Measurements from ENCODE around the gene RNF149. TPM values are rescaled to one million over a fixed set of nuclear protein-coding genes. Genes with fewer than 3 reads are reported as not detected.

Gene RNF149
- total RNA-seq, 4 donors from 2014 or later, result 70.1 to 135 (median 77.7) TPM

DNA sequence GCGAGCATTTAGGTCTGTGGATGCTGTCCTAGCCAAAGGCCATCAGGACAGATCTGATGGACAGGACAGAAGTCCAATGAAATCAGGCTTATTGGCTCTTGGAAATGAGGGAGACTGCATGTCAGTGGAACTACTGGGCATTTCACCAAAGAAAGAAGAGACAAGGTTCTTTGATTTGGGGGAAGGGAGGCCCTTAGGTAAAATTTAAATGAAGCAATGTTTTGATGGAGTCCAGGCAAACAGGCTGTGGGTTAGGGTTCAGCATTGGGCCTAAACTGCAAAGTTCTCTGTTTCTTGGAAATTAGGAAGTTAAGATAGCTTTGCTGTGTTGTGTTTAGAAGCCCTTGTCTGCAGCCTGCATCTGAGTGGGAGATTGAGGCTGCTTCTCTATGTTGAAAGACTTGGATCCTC, 31.6 kb upstream of the RNF149 start:
- 94% methylated on average over 1 of the region's 1 CpG for WGBS
- Histone ChIP-seq H3K36me3 (no peaks in the 10 kb centered on the region), H3K9me3 (no peaks in the 10 kb centered on the region), H3K4me1 (no peaks in the 10 kb centered on the region), H3K27ac (no peak overlapping the region), H3K4me3 (no peak overlapping the region), H3K27me3 (no peaks in the 10 kb centered on the region)
- TF ChIP-seq EP300 (IDR thresholded peaks at IDR 0.05), result no peak
- no peak for TF ChIP-seq POLR2A (IDR thresholded peaks at IDR 0.05)
- TF ChIP-seq POLR2AphosphoS5 (IDR thresholded peaks at IDR 0.05), result no peak
- TF ChIP-seq, protein P1, sequence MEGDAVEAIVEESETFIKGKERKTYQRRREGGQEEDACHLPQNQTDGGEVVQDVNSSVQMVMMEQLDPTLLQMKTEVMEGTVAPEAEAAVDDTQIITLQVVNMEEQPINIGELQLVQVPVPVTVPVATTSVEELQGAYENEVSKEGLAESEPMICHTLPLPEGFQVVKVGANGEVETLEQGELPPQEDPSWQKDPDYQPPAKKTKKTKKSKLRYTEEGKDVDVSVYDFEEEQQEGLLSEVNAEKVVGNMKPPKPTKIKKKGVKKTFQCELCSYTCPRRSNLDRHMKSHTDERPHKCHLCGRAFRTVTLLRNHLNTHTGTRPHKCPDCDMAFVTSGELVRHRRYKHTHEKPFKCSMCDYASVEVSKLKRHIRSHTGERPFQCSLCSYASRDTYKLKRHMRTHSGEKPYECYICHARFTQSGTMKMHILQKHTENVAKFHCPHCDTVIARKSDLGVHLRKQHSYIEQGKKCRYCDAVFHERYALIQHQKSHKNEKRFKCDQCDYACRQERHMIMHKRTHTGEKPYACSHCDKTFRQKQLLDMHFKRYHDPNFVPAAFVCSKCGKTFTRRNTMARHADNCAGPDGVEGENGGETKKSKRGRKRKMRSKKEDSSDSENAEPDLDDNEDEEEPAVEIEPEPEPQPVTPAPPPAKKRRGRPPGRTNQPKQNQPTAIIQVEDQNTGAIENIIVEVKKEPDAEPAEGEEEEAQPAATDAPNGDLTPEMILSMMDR (IDR thresholded peaks at IDR 0.05), result no peak
- no peak for DNase-seq (ENCODE audit: low spot score in 2 of 2)

GRCh38 chr2:101339266-101339880, 30.9 kb upstream of the RNF149 start:
- 84% methylated on average over 4 of the region's 4 CpGs for WGBS
- Histone ChIP-seq H3K27me3 (no peaks in the 10 kb centered on the region), H3K9me3 (no peaks in the 10 kb centered on the region), H3K36me3 (no peaks in the 10 kb centered on the region), H3K27ac (no peak overlapping the region), H3K4me1 (no peaks in the 10 kb centered on the region), H3K4me3 (no peak overlapping the region)
- no peak for DNase-seq (ENCODE audit: low spot score in 2 of 2)
- TF ChIP-seq POLR2A (IDR thresholded peaks at IDR 0.05) (no peak), EP300 (IDR thresholded peaks at IDR 0.05) (no peak), POLR2AphosphoS5 (IDR thresholded peaks at IDR 0.05) (no peak)
- TF ChIP-seq, protein P1 (IDR thresholded peaks at IDR 0.05), result no peak

DNA sequence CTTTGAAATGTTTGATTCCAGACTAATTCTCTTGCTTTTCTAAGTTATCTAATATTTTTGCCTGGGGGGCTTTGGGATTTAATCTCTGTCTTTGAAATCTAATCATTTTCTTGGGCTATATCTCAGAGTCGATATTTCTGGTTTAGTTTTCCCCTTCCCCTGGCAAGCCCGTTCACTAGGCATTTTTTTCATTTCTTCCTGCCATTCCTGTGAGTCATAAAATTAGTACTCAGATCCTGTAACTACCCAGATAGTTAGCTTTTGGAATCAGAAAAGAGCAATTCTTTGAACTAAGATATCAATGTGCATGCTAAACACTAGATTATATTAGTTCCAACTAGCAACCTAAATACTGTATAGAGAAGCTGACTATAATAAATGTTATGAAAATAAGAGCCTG, 29.4 kb upstream of the RNF149 start:
- no peak overlapping the region for H3K4me3 ChIP-seq
- no peaks in the 10 kb centered on the region for H3K27me3 ChIP-seq
- H3K36me3 ChIP-seq, result no peaks in the 10 kb centered on the region
- H3K9me3 ChIP-seq, result no peaks in the 10 kb centered on the region
- TF ChIP-seq POLR2AphosphoS5 (IDR thresholded peaks at IDR 0.05) (no peak), EP300 (IDR thresholded peaks at IDR 0.05) (no peak), POLR2A (IDR thresholded peaks at IDR 0.05) (no peak)
- TF ChIP-seq, protein P1 (IDR thresholded peaks at IDR 0.05), result no peak
- no peak overlapping the region for H3K27ac ChIP-seq
- no peak for DNase-seq (ENCODE audit: low spot score in 2 of 2)
- WGBS, result 29% methylated on average over 2 of the region's 2 CpGs
- H3K4me1 ChIP-seq, result no peaks in the 10 kb centered on the region

DNA sequence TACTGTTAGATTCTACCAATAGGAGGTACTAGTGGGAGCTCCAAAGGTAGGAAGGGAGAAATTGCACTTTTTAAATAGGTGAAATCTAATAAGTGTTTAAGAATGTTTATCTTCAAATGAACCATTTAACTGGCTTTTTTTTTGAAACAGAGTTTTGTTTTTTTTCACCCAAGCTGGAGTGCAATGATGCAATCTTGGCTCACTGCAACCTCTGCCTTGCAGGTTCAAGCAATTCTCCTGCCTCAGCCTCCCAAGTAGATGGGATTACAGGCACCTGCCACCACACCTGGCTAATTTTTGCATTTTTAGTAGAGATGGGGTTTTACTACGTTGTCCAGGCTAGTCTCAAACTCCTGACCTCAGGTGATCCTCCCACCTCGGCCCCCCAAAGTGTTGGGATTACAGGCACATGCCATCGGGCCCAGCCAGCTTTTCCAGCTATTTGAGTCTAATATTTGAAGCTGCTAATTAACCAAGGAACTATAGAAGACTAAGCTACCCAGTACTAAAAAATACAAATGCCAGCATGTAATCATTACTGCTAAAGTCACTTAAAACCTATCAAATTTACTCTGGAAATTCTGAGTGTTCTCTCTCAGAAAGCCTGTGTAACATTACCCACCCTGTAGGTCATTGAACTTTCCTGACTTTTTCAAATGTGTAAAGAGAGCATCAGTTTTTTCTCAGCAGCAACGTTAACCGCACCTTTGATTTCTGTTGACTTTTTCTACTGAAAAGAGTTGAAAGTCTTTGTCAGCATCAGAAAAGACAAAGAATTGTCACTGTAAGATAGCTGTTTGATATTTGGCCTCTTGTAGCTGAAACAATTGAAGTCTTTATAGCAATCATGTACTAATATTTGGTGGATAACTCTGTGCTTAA, 24.6 kb upstream of the RNF149 start:
- Histone ChIP-seq H3K4me3 (no peak overlapping the region), H3K36me3 (no peaks in the 10 kb centered on the region), H3K9me3 (no peaks in the 10 kb centered on the region), H3K27ac (no peak overlapping the region), H3K27me3 (no peaks in the 10 kb centered on the region), H3K4me1 (peaks cover 34% of the 10 kb centered on the region)
- no peak for DNase-seq (ENCODE audit: low spot score in 2 of 2)
- TF ChIP-seq EP300 (IDR thresholded peaks at IDR 0.05) (no peak), POLR2A (IDR thresholded peaks at IDR 0.05) (no peak), POLR2AphosphoS5 (IDR thresholded peaks at IDR 0.05) (no peak)
- TF ChIP-seq, protein P1 (IDR thresholded peaks at IDR 0.05), result no peak
- 78% methylated on average over 5 of the region's 5 CpGs for WGBS

- Histone ChIP-seq H3K4me1 (peaks cover 43% of the 10 kb centered on the region), H3K27ac (peak overlapping the region; percentile 87)
- 56% methylated on average over 2 of the region's 2 CpGs for WGBS
Observed at GRCh38 chr2:101331202-101331601, 22.7 kb upstream of the RNF149 start.

More at GRCh38 chr2:101331202-101331601, 22.7 kb upstream of the RNF149 start:
- no peaks in the 10 kb centered on the region for H3K9me3 ChIP-seq
- no peak for DNase-seq (ENCODE audit: low spot score in 2 of 2)
- no peaks in the 10 kb centered on the region for H3K27me3 ChIP-seq
- H3K4me3 ChIP-seq, result no peak overlapping the region
- no peak for TF ChIP-seq POLR2AphosphoS5 (IDR thresholded peaks at IDR 0.05)
- TF ChIP-seq EP300 (IDR thresholded peaks at IDR 0.05), result no peak
- TF ChIP-seq, protein P1 (IDR thresholded peaks at IDR 0.05), result no peak
- no peak for TF ChIP-seq POLR2A (IDR thresholded peaks at IDR 0.05)
- H3K36me3 ChIP-seq, result no peaks in the 10 kb centered on the region
